GM06990 (cell line): Measurements from ENCODE around the gene TTC16.

Experiments
- DNase-seq: peaks from one replicate; pipeline ENCODE4 v3.0.0-alpha.2; 2011; ENCODE audit not compliant: insufficient read length; ENCODE audit errors: extremely low read depth
- H3K27me3 ChIP-seq: replicated peaks from 2 replicates; pipeline ENCODE4 v1.6.0; 2011; ENCODE audit warnings: low read length; ENCODE audit not compliant: control insufficient read depth, insufficient read depth
- H3K36me3 ChIP-seq: 2 replicates; pipeline ENCODE4 v1.5.1; 2011; ENCODE audit warnings: low read length; ENCODE audit not compliant: control insufficient read depth, insufficient read depth
- H3K4me3 ChIP-seq: replicated peaks from 2 replicates; pipeline ENCODE4 v1.5.1; 2011; ENCODE audit warnings: low read depth, mild to moderate bottlenecking, control low read depth, low read length
- TF ChIP-seq, protein P1 (sequence below): IDR thresholded peaks from 2 replicates; pipeline ENCODE4 v1.5.1; 2011; ENCODE audit warnings: low read length, control low read depth, mild to moderate bottlenecking, inconsistent platforms; ENCODE audit not compliant: insufficient read depth, poor library complexity, severe bottlenecking

TTC16 gene

DNA sequence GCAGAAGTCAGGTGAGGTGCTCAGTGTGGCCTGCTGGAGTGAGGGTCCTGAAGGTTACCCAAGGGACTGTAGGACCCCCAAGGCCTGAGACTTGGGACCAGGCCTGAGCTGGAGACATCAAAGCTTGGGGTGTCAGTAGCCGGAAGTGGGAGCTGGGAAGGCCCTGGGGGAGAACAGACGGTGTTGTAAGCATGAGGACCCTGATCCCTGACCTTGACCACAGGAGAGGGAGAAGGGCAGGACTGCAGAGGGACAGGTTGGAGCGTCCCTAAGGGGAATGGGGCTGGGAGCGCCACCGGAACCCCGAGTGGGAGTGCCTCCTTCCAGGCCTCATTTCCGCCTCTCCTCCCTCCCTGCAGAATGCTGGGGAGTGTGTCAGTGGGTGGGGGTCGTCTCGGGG lies 533 bp downstream of the TTC16 start:
- DNase-seq, result no peak
- TF ChIP-seq, protein P1, sequence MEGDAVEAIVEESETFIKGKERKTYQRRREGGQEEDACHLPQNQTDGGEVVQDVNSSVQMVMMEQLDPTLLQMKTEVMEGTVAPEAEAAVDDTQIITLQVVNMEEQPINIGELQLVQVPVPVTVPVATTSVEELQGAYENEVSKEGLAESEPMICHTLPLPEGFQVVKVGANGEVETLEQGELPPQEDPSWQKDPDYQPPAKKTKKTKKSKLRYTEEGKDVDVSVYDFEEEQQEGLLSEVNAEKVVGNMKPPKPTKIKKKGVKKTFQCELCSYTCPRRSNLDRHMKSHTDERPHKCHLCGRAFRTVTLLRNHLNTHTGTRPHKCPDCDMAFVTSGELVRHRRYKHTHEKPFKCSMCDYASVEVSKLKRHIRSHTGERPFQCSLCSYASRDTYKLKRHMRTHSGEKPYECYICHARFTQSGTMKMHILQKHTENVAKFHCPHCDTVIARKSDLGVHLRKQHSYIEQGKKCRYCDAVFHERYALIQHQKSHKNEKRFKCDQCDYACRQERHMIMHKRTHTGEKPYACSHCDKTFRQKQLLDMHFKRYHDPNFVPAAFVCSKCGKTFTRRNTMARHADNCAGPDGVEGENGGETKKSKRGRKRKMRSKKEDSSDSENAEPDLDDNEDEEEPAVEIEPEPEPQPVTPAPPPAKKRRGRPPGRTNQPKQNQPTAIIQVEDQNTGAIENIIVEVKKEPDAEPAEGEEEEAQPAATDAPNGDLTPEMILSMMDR, result no peak
- no peak overlapping the region for H3K4me3 ChIP-seq
- H3K27me3 ChIP-seq, result no peaks in the 10 kb centered on the region
- no peaks in the 10 kb centered on the region; the same call in 1 of the 2 replicates for H3K36me3 ChIP-seq

DNA sequence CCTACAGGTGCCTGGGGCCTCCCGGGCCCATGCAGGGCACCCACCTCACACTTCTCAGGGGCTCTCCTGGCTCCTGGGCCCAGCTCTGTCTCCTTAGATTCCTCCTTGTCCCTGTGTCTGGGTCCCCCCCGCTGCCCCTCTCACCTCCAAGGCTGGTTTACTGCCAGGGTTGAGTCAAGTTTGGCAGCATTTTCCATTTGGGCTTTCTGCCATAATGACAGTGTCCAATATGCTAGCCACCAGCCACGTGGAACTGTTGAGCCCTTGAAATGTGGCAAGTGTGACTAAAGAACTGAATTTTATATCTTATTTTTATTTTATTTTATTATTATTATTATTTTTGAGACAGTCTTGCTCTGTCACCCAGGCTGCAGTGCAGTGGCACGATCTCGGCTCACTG lies 1.9 kb downstream of the TTC16 start:
- Histone ChIP-seq H3K4me3 (no peak overlapping the region), H3K27me3 (no peaks in the 10 kb centered on the region), H3K36me3 (no peaks in the 10 kb centered on the region)
- DNase-seq, result no peak
- TF ChIP-seq, protein P1, result no peak

DNA sequence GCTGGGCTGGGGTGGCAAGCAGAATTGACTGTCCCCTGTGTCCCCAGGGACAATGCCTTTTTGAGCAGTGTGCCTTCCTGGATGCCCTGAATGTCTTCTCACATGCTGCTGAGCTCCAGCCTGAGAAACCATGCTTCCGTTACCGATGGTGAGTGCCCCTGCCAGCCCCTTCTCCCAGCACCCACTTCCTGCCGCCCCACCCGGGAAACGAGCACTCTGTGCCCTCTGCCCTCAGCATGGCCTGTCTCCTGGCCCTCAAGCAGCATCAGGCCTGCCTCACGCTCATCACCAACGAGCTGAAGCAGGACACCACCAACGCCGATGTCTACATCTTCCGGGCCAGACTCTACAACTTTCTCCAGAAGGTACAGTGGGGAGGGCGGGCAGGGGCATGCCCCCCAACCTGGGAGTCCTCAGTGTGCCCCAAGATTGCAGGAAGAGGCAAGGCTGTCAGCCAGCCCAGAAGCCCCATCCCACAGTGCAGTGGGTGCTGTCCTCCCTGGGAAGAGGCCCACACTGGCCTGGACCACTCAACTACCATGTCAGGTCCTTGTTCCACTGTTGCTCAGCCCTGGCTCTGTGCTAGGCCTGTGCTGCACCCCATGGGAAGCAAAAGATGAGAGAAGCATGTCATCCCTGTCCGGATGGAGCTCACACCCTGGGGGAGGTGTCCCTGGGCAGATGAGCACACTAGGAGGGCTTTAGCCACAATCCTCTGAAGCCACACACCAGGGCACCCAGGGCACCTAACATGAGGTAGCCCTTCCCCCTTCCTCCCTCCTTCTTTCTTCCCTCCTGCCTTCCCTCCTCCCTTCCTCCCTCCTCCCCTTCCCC lies 4.4 kb downstream of the TTC16 start:
- TF ChIP-seq, protein P1, result no peak
- DNase-seq, result no peak
- Histone ChIP-seq H3K36me3 (no peaks in the 10 kb centered on the region), H3K27me3 (no peaks in the 10 kb centered on the region), H3K4me3 (no peak overlapping the region)

DNA sequence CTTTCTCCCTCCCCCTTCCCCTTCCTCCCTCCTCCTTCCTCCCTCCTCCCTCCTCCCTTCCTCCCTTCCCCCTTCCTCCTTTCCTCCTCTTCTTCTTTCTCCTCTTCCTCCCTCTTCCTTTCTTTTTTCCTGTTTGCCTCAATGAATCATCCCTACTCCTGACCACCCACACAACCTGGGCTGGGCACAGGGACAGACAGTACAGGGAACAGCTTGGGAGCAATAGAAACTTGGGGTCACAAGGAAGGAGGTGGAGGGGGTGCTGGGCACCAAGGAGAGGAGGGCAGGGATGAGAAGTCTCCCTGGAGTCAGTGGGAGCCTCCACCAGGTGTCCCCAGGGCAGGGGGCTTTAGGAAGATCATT lies 5.0 kb downstream of the TTC16 start:
- no peak overlapping the region for H3K4me3 ChIP-seq
- H3K27me3 ChIP-seq, result no peaks in the 10 kb centered on the region
- no peaks in the 10 kb centered on the region for H3K36me3 ChIP-seq
- no peak for DNase-seq
- TF ChIP-seq, protein P1, result no peak

DNA sequence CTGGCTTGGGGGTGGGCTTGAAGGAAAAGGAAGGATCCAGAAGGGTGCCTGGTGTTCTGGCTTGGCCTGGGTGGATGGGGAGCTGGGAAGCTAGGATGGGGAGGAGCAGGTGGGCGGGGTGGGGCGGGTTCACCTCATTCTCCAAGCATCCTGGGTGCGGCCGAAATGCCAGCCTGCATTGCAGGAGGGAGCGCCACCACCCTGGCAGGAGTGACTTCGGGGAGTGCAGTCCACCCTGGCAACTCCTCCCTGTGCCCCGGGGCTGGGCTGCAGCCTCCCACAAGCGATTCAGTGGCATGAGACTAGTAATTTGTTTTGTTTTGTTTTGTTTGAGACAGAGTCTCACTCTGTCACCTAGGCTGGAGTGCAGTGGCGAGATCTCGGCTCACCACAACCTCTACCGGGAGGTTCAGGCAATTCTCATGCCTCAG lies 5.5 kb downstream of the TTC16 start:
- TF ChIP-seq, protein P1, result no peak
- Histone ChIP-seq H3K4me3 (no peak overlapping the region), H3K36me3 (no peaks in the 10 kb centered on the region), H3K27me3 (no peaks in the 10 kb centered on the region)
- DNase-seq, result no peak
